LoVo (cell line): ENCODE data around the gene GAL3ST1.
"Not testable (repeated sequence)": the region's sequence is repeated elsewhere in the genome, so short reads cannot be mapped to it uniquely, and the experiment has no call there.

Experiments used
- DNase-seq: peaks from one replicate; pipeline ENCODE4 v3.0.0-alpha.2; 2016; ENCODE audit warnings: low spot score

The GAL3ST1 gene

GRCh38 chr22:30596886-30597285 is 22.4 kb upstream of the GAL3ST1 start:
- DNase-seq, result no peak

GRCh38 chr22:30596199-30596598 is 21.7 kb upstream of the GAL3ST1 start:
- no peak for DNase-seq

- not testable (repeated sequence) for DNase-seq
Observed at GRCh38 chr22:30592360-30592713, 17.9 kb upstream of the GAL3ST1 start.

- peak; percentile 99 for DNase-seq
Observed at GRCh38 chr22:30591588-30592359, 17.3 kb upstream of the GAL3ST1 start, which contains the start of gene PES1. Gene PES1, minus strand, starts transcription at chr22:30591910. Its CDS starts 77 bp downstream, at chr22:30591833.

- no peak for DNase-seq
Observed at GRCh38 chr22:30591191-30591587, 16.7 kb upstream of the GAL3ST1 start.

GRCh38 chr22:30586414-30586813 is 11.9 kb upstream of the GAL3ST1 start:
- no peak for DNase-seq

- no peak for DNase-seq
Observed at GRCh38 chr22:30584441-30584840, 10.0 kb upstream of the GAL3ST1 start.

GRCh38 chr22:30582788-30583545 is 8.5 kb upstream of the GAL3ST1 start:
- DNase-seq, result no peak

GRCh38 chr22:30582051-30582450 is 7.6 kb upstream of the GAL3ST1 start:
- no peak for DNase-seq

GRCh38 chr22:30580896-30581295 is 6.4 kb upstream of the GAL3ST1 start:
- DNase-seq, result no peak

- DNase-seq, result no peak
Observed at GRCh38 chr22:30578481-30578880, 4.0 kb upstream of the GAL3ST1 start.

GRCh38 chr22:30575859-30576258 is 1.4 kb upstream of the GAL3ST1 start:
- DNase-seq, result no peak

GRCh38 chr22:30574997-30575671 is 669 bp upstream of the GAL3ST1 start:
- no peak for DNase-seq

- no peak for DNase-seq
Observed at GRCh38 chr22:30573594-30574094, 821 bp downstream of the GAL3ST1 start.

GRCh38 chr22:30572840-30573593 is 1.4 kb downstream of the GAL3ST1 start:
- DNase-seq, result no peak

- DNase-seq, result no peak
Observed at GRCh38 chr22:30572210-30572609, 2.3 kb downstream of the GAL3ST1 start.

GRCh38 chr22:30569674-30570202 is 4.7 kb downstream of the GAL3ST1 start:
- no peak for DNase-seq

GRCh38 chr22:30568137-30568805 is 6.2 kb downstream of the GAL3ST1 start:
- no peak for DNase-seq

- not testable (repeated sequence) for DNase-seq
Observed at GRCh38 chr22:30567277-30567676, 7.2 kb downstream of the GAL3ST1 start.

GRCh38 chr22:30566125-30566524 is 8.3 kb downstream of the GAL3ST1 start:
- peak; percentile 74 for DNase-seq

- DNase-seq, result no peak
Observed at GRCh38 chr22:30565341-30565740, 9.1 kb downstream of the GAL3ST1 start.
